ENCODE data around the gene EPB41L4A.
A peak's percentile ranks its signal among the peaks of the same experiment; 100 is the strongest.

EPB41L4A gene

GRCh38 chr5:112143690-112144089 lies 275.4 kb downstream of the EPB41L4A start:
- Histone ChIP-seq H3K4ac (ENCODE audit: low read depth in 1 of 2, low read length in 2 of 2) (no peak overlapping the region), H3K9ac (ENCODE audit: low read length) (no peak overlapping the region), H2BK12ac (ENCODE audit: low read length in 2 of 2) (no peak overlapping the region), H3K4me2 (ENCODE audit: low read length, poor library complexity, severe bottlenecking) (no peak overlapping the region), H3K23ac (ENCODE audit: low read length in 2 of 2) (no peak overlapping the region), H3K9me3 (ENCODE audit: control insufficient read depth, low read length) (no peaks in the 10 kb centered on the region), H3K27ac (ENCODE audit: low read length, poor library complexity, severe bottlenecking) (no peak overlapping the region), H3K27me3 (ENCODE audit: control insufficient read depth in 1 of 2, insufficient read depth in 1 of 2, low read length in 2 of 2) (no peaks in the 10 kb centered on the region), H3K79me1 (replicated peaks; ENCODE audit: low read length, poor library complexity, severe bottlenecking) (no peaks in the 10 kb centered on the region), H3K14ac (ENCODE audit: low read length in 2 of 2) (no peak overlapping the region), H3K4me1 (ENCODE audit: control insufficient read depth, insufficient read depth, low read depth, low read length) (no peaks in the 10 kb centered on the region), H3K36me3 (ENCODE audit: control insufficient read depth in 1 of 2, insufficient read depth in 2 of 2, low read depth in 1 of 2, low read length in 2 of 2) (no peaks in the 10 kb centered on the region), H3K4me3 (ENCODE audit: insufficient read depth in 1 of 2, low read depth in 1 of 2, low read length in 2 of 2) (no peak overlapping the region), H4K91ac (ENCODE audit: low read length) (no peak overlapping the region), H2BK120ac (ENCODE audit: low read depth, low read length) (no peak overlapping the region), H2AFZ (ENCODE audit: low read depth, low read length) (no peak overlapping the region), H2AK5ac (ENCODE audit: low read length, severe bottlenecking) (no peak overlapping the region), H4K8ac (ENCODE audit: low read length) (no peak overlapping the region), H2BK15ac (ENCODE audit: low read depth, poor library complexity, severe bottlenecking) (no peak overlapping the region), H2BK5ac (ENCODE audit: low read depth, low read length, poor library complexity, severe bottlenecking) (no peak overlapping the region), H3K18ac (ENCODE audit: low read depth in 1 of 2, low read length in 2 of 2) (peak overlapping the region in 1 of 2 experiments; percentile 5)
- WGBS = 83% methylated on average over 1 of the region's 1 CpG
- no peak for DNase-seq

- Histone ChIP-seq H2BK12ac (ENCODE audit: low read length in 2 of 2) (peak overlapping the region in 1 of 2 experiments; percentile 70), H2BK15ac (ENCODE audit: low read depth, poor library complexity, severe bottlenecking) (no peak overlapping the region), H3K36me3 (ENCODE audit: control insufficient read depth in 1 of 2, insufficient read depth in 2 of 2, low read depth in 1 of 2, low read length in 2 of 2) (no peaks in the 10 kb centered on the region), H3K9ac (ENCODE audit: low read length) (no peak overlapping the region), H3K4me2 (ENCODE audit: low read length, poor library complexity, severe bottlenecking) (no peak overlapping the region), H3K4ac (ENCODE audit: low read depth in 1 of 2, low read length in 2 of 2) (no peak overlapping the region), H3K18ac (ENCODE audit: low read depth in 1 of 2, low read length in 2 of 2) (no peak overlapping the region), H4K91ac (ENCODE audit: low read length) (no peak overlapping the region), H2BK120ac (ENCODE audit: low read depth, low read length) (no peak overlapping the region), H2AK5ac (ENCODE audit: low read length, severe bottlenecking) (no peak overlapping the region), H3K4me3 (ENCODE audit: insufficient read depth in 1 of 2, low read depth in 1 of 2, low read length in 2 of 2) (no peak overlapping the region), H3K79me1 (replicated peaks; ENCODE audit: low read length, poor library complexity, severe bottlenecking) (no peaks in the 10 kb centered on the region), H3K27me3 (ENCODE audit: control insufficient read depth in 1 of 2, insufficient read depth in 1 of 2, low read length in 2 of 2) (no peaks in the 10 kb centered on the region), H3K9me3 (ENCODE audit: control insufficient read depth, low read length) (no peaks in the 10 kb centered on the region), H3K4me1 (ENCODE audit: control insufficient read depth, insufficient read depth, low read depth, low read length) (no peaks in the 10 kb centered on the region), H4K8ac (ENCODE audit: low read length) (no peak overlapping the region), H2AFZ (ENCODE audit: low read depth, low read length) (no peak overlapping the region), H3K23ac (ENCODE audit: low read length in 2 of 2) (no peak overlapping the region), H2BK5ac (ENCODE audit: low read depth, low read length, poor library complexity, severe bottlenecking) (no peak overlapping the region), H3K27ac (ENCODE audit: low read length, poor library complexity, severe bottlenecking) (no peak overlapping the region), H3K14ac (ENCODE audit: low read length in 2 of 2) (no peak overlapping the region)
- no peak for DNase-seq
- WGBS = over 99% methylated on average over 3 of the region's 3 CpGs
Measured at GRCh38 chr5:112142769-112143270, 276.3 kb downstream of the EPB41L4A start.

GRCh38 chr5:112141582-112141981 lies 277.5 kb downstream of the EPB41L4A start:
- no peak overlapping the region for H2BK15ac ChIP-seq (ENCODE audit: low read depth, poor library complexity, severe bottlenecking)
- no peak overlapping the region for H4K8ac ChIP-seq (ENCODE audit: low read length)
- H3K27me3 ChIP-seq (ENCODE audit: control insufficient read depth in 1 of 2, insufficient read depth in 1 of 2, low read length in 2 of 2) = no peaks in the 10 kb centered on the region
- H2AFZ ChIP-seq (ENCODE audit: low read depth, low read length) = no peak overlapping the region
- no peak overlapping the region for H3K23ac ChIP-seq (ENCODE audit: low read length in 2 of 2)
- no peak overlapping the region for H4K91ac ChIP-seq (ENCODE audit: low read length)
- H3K4me2 ChIP-seq (ENCODE audit: low read length, poor library complexity, severe bottlenecking) = no peak overlapping the region
- no peak overlapping the region for H2BK120ac ChIP-seq (ENCODE audit: low read depth, low read length)
- H3K9ac ChIP-seq (ENCODE audit: low read length) = no peak overlapping the region
- H3K18ac ChIP-seq (ENCODE audit: low read depth in 1 of 2, low read length in 2 of 2) = no peak overlapping the region
- no peak for DNase-seq
- H3K79me1 ChIP-seq (replicated peaks; ENCODE audit: low read length, poor library complexity, severe bottlenecking) = no peaks in the 10 kb centered on the region
- H3K4me3 ChIP-seq (ENCODE audit: insufficient read depth in 1 of 2, low read depth in 1 of 2, low read length in 2 of 2) = no peak overlapping the region
- H2AK5ac ChIP-seq (ENCODE audit: low read length, severe bottlenecking) = no peak overlapping the region
- H3K36me3 ChIP-seq (ENCODE audit: control insufficient read depth in 1 of 2, insufficient read depth in 2 of 2, low read depth in 1 of 2, low read length in 2 of 2) = no peaks in the 10 kb centered on the region
- no peak overlapping the region for H2BK5ac ChIP-seq (ENCODE audit: low read depth, low read length, poor library complexity, severe bottlenecking)
- H3K4me1 ChIP-seq (ENCODE audit: control insufficient read depth, insufficient read depth, low read depth, low read length) = no peaks in the 10 kb centered on the region
- H3K4ac ChIP-seq (ENCODE audit: low read depth in 1 of 2, low read length in 2 of 2) = no peak overlapping the region
- no peak overlapping the region for H3K27ac ChIP-seq (ENCODE audit: low read length, poor library complexity, severe bottlenecking)
- 96% methylated on average over 2 of the region's 3 CpGs for WGBS
- H3K14ac ChIP-seq (ENCODE audit: low read length in 2 of 2) = no peak overlapping the region
- H2BK12ac ChIP-seq (ENCODE audit: low read length in 2 of 2) = no peak overlapping the region
- no peaks in the 10 kb centered on the region for H3K9me3 ChIP-seq (ENCODE audit: control insufficient read depth, low read length)

- no peak overlapping the region for H3K9ac ChIP-seq (ENCODE audit: low read length)
- H4K8ac ChIP-seq (ENCODE audit: low read length) = no peak overlapping the region
- H2AFZ ChIP-seq (ENCODE audit: low read depth, low read length) = no peak overlapping the region
- H3K79me1 ChIP-seq (replicated peaks; ENCODE audit: low read length, poor library complexity, severe bottlenecking) = no peaks in the 10 kb centered on the region
- H3K9me3 ChIP-seq (ENCODE audit: control insufficient read depth, low read length) = no peaks in the 10 kb centered on the region
- 91% methylated on average over 2 of the region's 2 CpGs for WGBS
- no peak overlapping the region for H3K23ac ChIP-seq (ENCODE audit: low read length in 2 of 2)
- no peaks in the 10 kb centered on the region for H3K36me3 ChIP-seq (ENCODE audit: control insufficient read depth in 1 of 2, insufficient read depth in 2 of 2, low read depth in 1 of 2, low read length in 2 of 2)
- H4K91ac ChIP-seq (ENCODE audit: low read length) = no peak overlapping the region
- H2BK5ac ChIP-seq (ENCODE audit: low read depth, low read length, poor library complexity, severe bottlenecking) = no peak overlapping the region
- H2BK15ac ChIP-seq (ENCODE audit: low read depth, poor library complexity, severe bottlenecking) = no peak overlapping the region
- H3K14ac ChIP-seq (ENCODE audit: low read length in 2 of 2) = no peak overlapping the region
- no peak for DNase-seq
- no peak overlapping the region for H3K18ac ChIP-seq (ENCODE audit: low read depth in 1 of 2, low read length in 2 of 2)
- H3K27me3 ChIP-seq (ENCODE audit: control insufficient read depth in 1 of 2, insufficient read depth in 1 of 2, low read length in 2 of 2) = no peaks in the 10 kb centered on the region
- no peak overlapping the region for H3K27ac ChIP-seq (ENCODE audit: low read length, poor library complexity, severe bottlenecking)
- H3K4me3 ChIP-seq (ENCODE audit: insufficient read depth in 1 of 2, low read depth in 1 of 2, low read length in 2 of 2) = no peak overlapping the region
- no peak overlapping the region for H2BK12ac ChIP-seq (ENCODE audit: low read length in 2 of 2)
- no peak overlapping the region for H3K4me2 ChIP-seq (ENCODE audit: low read length, poor library complexity, severe bottlenecking)
- H3K4me1 ChIP-seq (ENCODE audit: control insufficient read depth, insufficient read depth, low read depth, low read length) = no peaks in the 10 kb centered on the region
- no peak overlapping the region for H2AK5ac ChIP-seq (ENCODE audit: low read length, severe bottlenecking)
- H2BK120ac ChIP-seq (ENCODE audit: low read depth, low read length) = no peak overlapping the region
- no peak overlapping the region for H3K4ac ChIP-seq (ENCODE audit: low read depth in 1 of 2, low read length in 2 of 2)
Measured at GRCh38 chr5:112138526-112138925, 280.6 kb downstream of the EPB41L4A start.

All from mesenchymal stem cell (in vitro differentiated cells and primary cell).